Neural progenitor cell (in vitro differentiated cells): ENCODE data around the gene RDX. TPM values are rescaled to one million over a fixed set of nuclear protein-coding genes. Genes with fewer than 3 reads are reported as not detected.
"Not testable (repeated sequence)": the region's sequence is repeated elsewhere in the genome, so short reads cannot be mapped to it uniquely, and the experiment has no call there.

Experiments used
- DNase-seq: peaks from one replicate; pipeline ENCODE4 v3.0.0-alpha.2; 2016; ENCODE audit warnings: low spot score
- H2AFZ ChIP-seq: fragments of 200-600 bp; sonication (generic); replicated peaks from 2 replicates; pipeline ENCODE4 v1.6.1; 2016; ENCODE audit warnings: antibody characterized with exemption
- H3F3A ChIP-seq: fragments of 200-600 bp; sonication (generic); 2 replicates; pipeline ENCODE4 v1.6.1; 2016; ENCODE audit warnings: antibody characterized with exemption, low read depth
- H3K27ac ChIP-seq: fragments of 200-600 bp; sonication (generic); 2 replicates; pipeline ENCODE4 v1.5.1; 2016; ENCODE audit warnings: mild to moderate bottlenecking
- H3K27me3 ChIP-seq: fragments of 200-600 bp; sonication (generic); 2 replicates; pipeline ENCODE4 v1.6.1; 2016; ENCODE audit warnings: mild to moderate bottlenecking, moderate library complexity
- H3K36me3 ChIP-seq: fragments of 200-600 bp; sonication (generic); 2 replicates; pipeline ENCODE4 v1.5.1; 2016
- H3K4me1 ChIP-seq: fragments of 200-600 bp; sonication (generic); 2 replicates; pipeline ENCODE4 v1.6.1; 2016; ENCODE audit warnings: mixed run types
- H3K4me2 ChIP-seq: fragments of 200-600 bp; sonication (generic); 2 replicates; pipeline ENCODE4 v1.6.1; 2016
- H3K4me3 ChIP-seq: fragments of 200-600 bp; sonication (generic); 2 replicates; pipeline ENCODE4 v1.5.1; 2016
- H3K79me2 ChIP-seq: fragments of 200-600 bp; sonication (generic); 2 replicates; pipeline ENCODE4 v1.6.1; 2016; ENCODE audit warnings: low read depth
- H3K9ac ChIP-seq: fragments of 200-600 bp; sonication (generic); 2 replicates; pipeline ENCODE4 v1.6.1; 2016
- H3K9me3 ChIP-seq: fragments of 200-600 bp; sonication (generic); 2 replicates; pipeline ENCODE4 v1.5.1; 2016; ENCODE audit warnings: low read depth
- H4K20me1 ChIP-seq: fragments of 200-600 bp; sonication (generic); 2 replicates; pipeline ENCODE4 v1.6.1; 2016; ENCODE audit warnings: low read depth
- H3K27ac Mint-ChIP-seq: 3 replicates; pipeline ENCODE4 v1.8.0; 2021; ENCODE audit warnings: mixed read lengths
- H3K27me3 Mint-ChIP-seq: 2 replicates; pipeline ENCODE4 v1.8.0; 2022; ENCODE audit warnings: low read depth, mild to moderate bottlenecking, inconsistent platforms, moderate library complexity, mixed read lengths; ENCODE audit not compliant: insufficient read depth
- H3K36me3 Mint-ChIP-seq: 3 replicates; pipeline ENCODE4 v1.8.0; 2021; ENCODE audit warnings: mixed read lengths
- H3K4me1 Mint-ChIP-seq: 3 replicates; pipeline ENCODE4 v1.8.0; 2021; ENCODE audit warnings: mixed read lengths
- H3K4me3 Mint-ChIP-seq: 3 replicates; pipeline ENCODE4 v1.8.0; 2021; ENCODE audit warnings: mild to moderate bottlenecking, moderate library complexity, mixed read lengths
- H3K9me3 Mint-ChIP-seq: 3 replicates; pipeline ENCODE4 v1.8.0; 2020; ENCODE audit warnings: mixed read lengths
- EZH2 ChIP-seq: fragments of 200-600 bp; sonication (generic); IDR thresholded peaks from 2 replicates; pipeline ENCODE4 v1.6.1; 2017; ENCODE audit warnings: antibody characterized with exemption, mild to moderate bottlenecking, moderate library complexity
- EZH2phosphoT487 ChIP-seq: fragments of 200-600 bp; sonication (generic); IDR thresholded peaks from 2 replicates; pipeline ENCODE4 v1.6.1; 2017; ENCODE audit warnings: antibody characterized with exemption
- total RNA-seq: library from RNA; depleted of rRNA; stranded (reverse); fragments of >200 nt; gene quantifications from 2 replicates; pipeline ENCODE4 v1.2.3, GENCODE V29; 2015; ENCODE audit warnings: low replicate concordance
- TF ChIP-seq, protein P1 (sequence below): fragments of 200-600 bp; sonication (generic); IDR thresholded peaks from 2 replicates; pipeline ENCODE4 v1.5.1; 2017; ENCODE audit warnings: antibody characterized with exemption, mild to moderate bottlenecking

The RDX gene
- total RNA-seq, 1 donor from 2014 or later = 199 TPM

- no peak for DNase-seq
- Mint-ChIP-seq H3K4me1 (peaks cover 20% of the 10 kb centered on the region), H3K4me3 (no peak overlapping the region), H3K27ac (no peak overlapping the region), H3K27me3 (peaks cover 2% of the 10 kb centered on the region), H3K36me3 (no peaks in the 10 kb centered on the region), H3K9me3 (no peaks in the 10 kb centered on the region)
- no peaks in the 10 kb centered on the region for H3K9me3 ChIP-seq
- no peak overlapping the region for H3K27ac ChIP-seq
- H3K9ac ChIP-seq = no peak overlapping the region
- no peaks in the 10 kb centered on the region for H3F3A ChIP-seq
- no peak overlapping the region for H2AFZ ChIP-seq
- no peak overlapping the region for H3K4me3 ChIP-seq
- no peaks in the 10 kb centered on the region for H3K36me3 ChIP-seq
- no peak for TF ChIP-seq EZH2phosphoT487
- TF ChIP-seq, protein P1, sequence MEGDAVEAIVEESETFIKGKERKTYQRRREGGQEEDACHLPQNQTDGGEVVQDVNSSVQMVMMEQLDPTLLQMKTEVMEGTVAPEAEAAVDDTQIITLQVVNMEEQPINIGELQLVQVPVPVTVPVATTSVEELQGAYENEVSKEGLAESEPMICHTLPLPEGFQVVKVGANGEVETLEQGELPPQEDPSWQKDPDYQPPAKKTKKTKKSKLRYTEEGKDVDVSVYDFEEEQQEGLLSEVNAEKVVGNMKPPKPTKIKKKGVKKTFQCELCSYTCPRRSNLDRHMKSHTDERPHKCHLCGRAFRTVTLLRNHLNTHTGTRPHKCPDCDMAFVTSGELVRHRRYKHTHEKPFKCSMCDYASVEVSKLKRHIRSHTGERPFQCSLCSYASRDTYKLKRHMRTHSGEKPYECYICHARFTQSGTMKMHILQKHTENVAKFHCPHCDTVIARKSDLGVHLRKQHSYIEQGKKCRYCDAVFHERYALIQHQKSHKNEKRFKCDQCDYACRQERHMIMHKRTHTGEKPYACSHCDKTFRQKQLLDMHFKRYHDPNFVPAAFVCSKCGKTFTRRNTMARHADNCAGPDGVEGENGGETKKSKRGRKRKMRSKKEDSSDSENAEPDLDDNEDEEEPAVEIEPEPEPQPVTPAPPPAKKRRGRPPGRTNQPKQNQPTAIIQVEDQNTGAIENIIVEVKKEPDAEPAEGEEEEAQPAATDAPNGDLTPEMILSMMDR = no peak
- no peak for TF ChIP-seq EZH2
- no peaks in the 10 kb centered on the region for H3K79me2 ChIP-seq
- H3K4me1 ChIP-seq = peaks cover 16% of the 10 kb centered on the region
- no peaks in the 10 kb centered on the region for H3K27me3 ChIP-seq
- peak overlapping the region; percentile 19 for H3K4me2 ChIP-seq
- no peaks in the 10 kb centered on the region for H4K20me1 ChIP-seq
These were observed 16.3 kb upstream of the RDX start for GRCh38 chr11:110312670-110313069.

- no peaks in the 10 kb centered on the region for H3K36me3 ChIP-seq
- H2AFZ ChIP-seq = peak overlapping the region; percentile 54
- no peak overlapping the region for H3K27ac ChIP-seq
These were observed 15.6 kb upstream of the RDX start for GRCh38 chr11:110311783-110312579.

GRCh38 chr11:110308071-110308470 is 11.7 kb upstream of the RDX start:
- no peaks in the 10 kb centered on the region for H3K36me3 Mint-ChIP-seq
- Histone ChIP-seq H3K36me3 (no peaks in the 10 kb centered on the region), H3K4me2 (no peak overlapping the region), H3K27ac (no peak overlapping the region), H2AFZ (peak overlapping the region; percentile 71), H3K9me3 (no peaks in the 10 kb centered on the region), H3K9ac (no peak overlapping the region), H3K4me3 (no peak overlapping the region), H3K79me2 (no peaks in the 10 kb centered on the region), H3F3A (no peaks in the 10 kb centered on the region), H3K4me1 (peaks cover 11% of the 10 kb centered on the region), H4K20me1 (no peaks in the 10 kb centered on the region), H3K27me3 (no peaks in the 10 kb centered on the region)
- H3K4me1 Mint-ChIP-seq = peaks cover 14% of the 10 kb centered on the region
- no peak overlapping the region for H3K27ac Mint-ChIP-seq
- H3K27me3 Mint-ChIP-seq = peaks cover 3% of the 10 kb centered on the region
- H3K9me3 Mint-ChIP-seq = peaks cover 6% of the 10 kb centered on the region
- DNase-seq = peak; percentile 11
- TF ChIP-seq EZH2phosphoT487 = no peak
- TF ChIP-seq, protein P1 = no peak
- TF ChIP-seq EZH2 = no peak
- H3K4me3 Mint-ChIP-seq = no peak overlapping the region

More at GRCh38 chr11:110311783-110312579, 15.6 kb upstream of the RDX start:
- no peaks in the 10 kb centered on the region for H3F3A ChIP-seq
- DNase-seq = no peak
- no peaks in the 10 kb centered on the region for H3K27me3 ChIP-seq
- TF ChIP-seq EZH2phosphoT487 (no peak), EZH2 (no peak)
- TF ChIP-seq, protein P1 = no peak
- no peaks in the 10 kb centered on the region for H3K9me3 ChIP-seq
- H3K9ac ChIP-seq = no peak overlapping the region
- Mint-ChIP-seq H3K4me3 (no peak overlapping the region), H3K4me1 (peaks cover 14% of the 10 kb centered on the region), H3K36me3 (no peaks in the 10 kb centered on the region), H3K27me3 (peaks cover 3% of the 10 kb centered on the region), H3K27ac (no peak overlapping the region), H3K9me3 (no peaks in the 10 kb centered on the region)
- peak overlapping the region; percentile 19 for H3K4me2 ChIP-seq
- H4K20me1 ChIP-seq = no peaks in the 10 kb centered on the region
- no peak overlapping the region for H3K4me3 ChIP-seq
- H3K79me2 ChIP-seq = no peaks in the 10 kb centered on the region
- H3K4me1 ChIP-seq = peaks cover 11% of the 10 kb centered on the region

- H3K4me3 Mint-ChIP-seq, H3K4me3 ChIP-seq, H3K27me3 ChIP-seq, H3K27ac ChIP-seq, H3K36me3 Mint-ChIP-seq, H3K27me3 Mint-ChIP-seq, H3K79me2 ChIP-seq, H3K9me3 Mint-ChIP-seq, H3F3A ChIP-seq, H3K4me1 Mint-ChIP-seq, H2AFZ ChIP-seq, H4K20me1 ChIP-seq, DNase-seq, H3K36me3 ChIP-seq, H3K9ac ChIP-seq, H3K4me1 ChIP-seq, H3K27ac Mint-ChIP-seq, H3K4me2 ChIP-seq, H3K9me3 ChIP-seq: not testable (repeated sequence)
These were observed 9.6 kb upstream of the RDX start for GRCh38 chr11:110306019-110306388.
